NCI-H345 treated with DMSO at 0.1 percent for 48 hours (cell line): ENCODE results near the gene LRTM2.

Experiments used
- DNase-seq: peaks from one replicate; lab custom pipeline; 2025; ENCODE audit not compliant: unreplicated experiment; lab: John Stamatoyannopoulos, UW

Gene LRTM2

GRCh38 chr12:1820191-1820895 is at the start of gene LRTM2:
TSS of gene LRTM2 (plus strand) at chr12:1820565. CDS start at chr12:1828149, 7,584 bp downstream.
- DNase-seq: no peak

GRCh38 chr12:1773937-1774655 is 46.3 kb upstream of the LRTM2 start:
- DNase-seq: no peak

- no peak for DNase-seq
Measured at GRCh38 chr12:1776170-1776921, 44.0 kb upstream of the LRTM2 start.

- no peak for DNase-seq
Measured at GRCh38 chr12:1777798-1778197, 42.6 kb upstream of the LRTM2 start.

GRCh38 chr12:1778911-1779310 is 41.5 kb upstream of the LRTM2 start:
- no peak for DNase-seq

- no peak for DNase-seq
Measured at GRCh38 chr12:1779783-1780182, 40.6 kb upstream of the LRTM2 start.

GRCh38 chr12:1781772-1782171 is 38.6 kb upstream of the LRTM2 start:
- DNase-seq: no peak

- no peak for DNase-seq
Measured at GRCh38 chr12:1782215-1782614, 38.1 kb upstream of the LRTM2 start.

GRCh38 chr12:1787714-1788113 is 32.7 kb upstream of the LRTM2 start:
- DNase-seq: no peak

GRCh38 chr12:1790444-1790843 is 29.9 kb upstream of the LRTM2 start:
- DNase-seq: no peak

- peak; percentile 38 for DNase-seq
Measured at GRCh38 chr12:1791104-1791841, 29.1 kb upstream of the LRTM2 start.

- DNase-seq: no peak
Measured at GRCh38 chr12:1792406-1792805, 28.0 kb upstream of the LRTM2 start.

GRCh38 chr12:1793426-1794210 is 26.7 kb upstream of the LRTM2 start:
- no peak for DNase-seq

GRCh38 chr12:1794440-1795090 is 25.8 kb upstream of the LRTM2 start:
- no peak for DNase-seq

- no peak for DNase-seq
Measured at GRCh38 chr12:1795221-1795784, 25.1 kb upstream of the LRTM2 start.

- DNase-seq: peak; percentile 57
Measured at GRCh38 chr12:1795785-1796514, 24.4 kb upstream of the LRTM2 start.

GRCh38 chr12:1796515-1797010 is 23.8 kb upstream of the LRTM2 start:
- no peak for DNase-seq

- no peak for DNase-seq
Measured at GRCh38 chr12:1797011-1797901, 23.1 kb upstream of the LRTM2 start.
